Putamen (tissue), 1 donor: Measurements from ENCODE around the gene INSR.
A peak's percentile ranks its signal among the peaks of the same experiment; 100 is the strongest.
"Not testable (repeated sequence)": the region's sequence is repeated elsewhere in the genome, so short reads cannot be mapped to it uniquely, and the experiment has no call there.

Source experiments
- DNase-seq: peaks from one replicate; pipeline ENCODE4 v3.0.0-alpha.2; 2016; ENCODE audit warnings: low spot score

Gene INSR

DNA sequence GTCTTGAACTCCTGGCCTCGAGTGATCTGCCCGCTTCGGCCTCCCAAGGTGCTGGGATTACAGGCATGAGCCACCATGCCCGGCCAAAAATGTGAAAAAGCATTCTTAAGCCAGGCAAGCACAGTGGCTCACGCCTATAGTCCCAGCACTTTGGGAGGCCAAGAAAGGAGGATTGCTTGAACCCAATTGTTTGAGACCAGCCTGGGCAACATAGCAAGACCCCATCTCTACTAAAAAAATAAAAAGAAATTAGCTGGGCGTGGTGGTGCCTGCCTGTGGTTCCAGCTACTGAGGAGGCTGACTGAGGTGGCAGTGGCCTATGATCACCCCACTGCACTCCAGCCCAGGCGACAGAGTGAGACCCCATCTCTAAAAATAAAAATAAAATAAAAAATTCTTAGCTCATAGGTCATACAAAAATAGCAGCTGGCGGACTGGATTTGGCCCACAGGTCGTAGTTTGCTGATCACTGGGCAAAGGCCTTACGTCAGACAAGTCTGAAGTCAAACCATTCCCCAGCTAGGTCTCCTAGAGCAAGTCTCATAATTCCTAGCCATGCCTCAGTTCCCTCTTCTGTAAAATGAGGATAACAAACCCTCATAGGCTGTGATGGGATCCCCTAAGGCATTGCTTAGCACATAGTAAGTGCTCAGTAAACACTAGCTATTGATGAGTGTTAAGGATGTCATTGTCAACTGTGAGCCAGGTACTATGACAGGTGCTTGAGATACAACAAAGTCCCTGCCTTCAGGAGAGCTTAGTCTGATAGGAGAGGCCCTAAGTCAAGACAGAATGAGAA is 36.0 kb downstream of the INSR start:
- DNase-seq: no peak

- peak; percentile 17 for DNase-seq
Observed at GRCh38 chr19:7257148-7258040, 36.8 kb downstream of the INSR start.

GRCh38 chr19:7255631-7256030 is 38.6 kb downstream of the INSR start:
- no peak for DNase-seq

DNA sequence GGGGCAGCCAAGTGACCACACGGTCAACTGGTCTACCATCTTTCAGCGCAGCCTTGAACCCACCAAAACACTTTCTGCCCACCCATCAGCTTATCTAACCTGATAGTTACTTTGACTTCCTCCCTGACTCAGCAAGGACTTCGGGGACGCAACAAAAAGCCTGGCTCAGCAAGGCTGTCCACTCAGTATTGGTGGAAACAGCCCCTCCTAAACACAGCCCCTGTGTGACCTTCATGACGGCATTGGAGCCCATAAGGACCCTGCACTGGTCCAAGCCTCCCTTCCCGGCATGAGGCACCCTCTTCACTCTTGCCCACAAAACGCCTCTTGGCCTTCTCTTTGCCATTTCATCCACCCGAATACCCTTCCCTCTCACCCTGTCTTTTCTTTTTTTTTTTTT is 39.1 kb downstream of the INSR start:
- no peak for DNase-seq

DNA sequence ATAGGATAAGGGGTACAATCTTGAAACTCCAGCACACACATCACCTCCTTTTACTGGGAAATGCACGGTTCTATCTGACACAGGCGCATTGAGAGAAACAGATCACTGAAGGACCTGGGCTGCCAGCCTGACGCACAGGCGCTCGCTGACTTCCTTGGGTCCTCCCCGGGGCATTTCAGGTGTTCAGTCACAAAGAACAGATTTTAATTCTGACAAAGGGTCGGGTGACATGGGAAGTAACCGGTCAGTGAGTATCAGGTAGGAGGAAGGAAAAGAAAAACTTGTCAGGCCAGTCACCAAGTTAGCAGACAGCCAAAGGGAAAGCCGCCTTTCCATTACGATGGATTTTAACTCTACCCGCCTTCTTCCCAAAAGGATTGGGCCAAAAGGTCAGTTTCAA is 39.6 kb downstream of the INSR start:
- DNase-seq: no peak

- DNase-seq: no peak
Observed at GRCh38 chr19:7252364-7252763, 41.9 kb downstream of the INSR start.

DNA sequence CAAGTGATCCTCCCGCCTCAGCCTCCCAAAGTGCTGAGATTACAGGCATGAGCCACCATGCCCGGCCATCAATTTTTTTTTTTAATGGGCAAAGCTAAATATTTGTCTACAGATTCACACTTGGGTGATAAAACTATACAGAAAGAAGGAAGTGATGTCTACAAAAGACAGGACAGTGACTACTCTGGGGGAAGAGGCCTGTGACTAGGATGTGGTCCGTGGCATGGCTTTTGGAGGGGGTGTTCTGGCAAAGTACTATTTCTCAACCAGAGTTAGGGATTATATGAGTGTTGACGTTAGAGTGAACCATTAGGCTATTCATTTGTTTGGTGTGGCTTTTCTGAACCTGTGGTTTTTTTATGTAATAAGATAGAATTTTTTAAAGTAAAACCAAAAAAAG is 42.7 kb downstream of the INSR start:
- DNase-seq: no peak

DNA sequence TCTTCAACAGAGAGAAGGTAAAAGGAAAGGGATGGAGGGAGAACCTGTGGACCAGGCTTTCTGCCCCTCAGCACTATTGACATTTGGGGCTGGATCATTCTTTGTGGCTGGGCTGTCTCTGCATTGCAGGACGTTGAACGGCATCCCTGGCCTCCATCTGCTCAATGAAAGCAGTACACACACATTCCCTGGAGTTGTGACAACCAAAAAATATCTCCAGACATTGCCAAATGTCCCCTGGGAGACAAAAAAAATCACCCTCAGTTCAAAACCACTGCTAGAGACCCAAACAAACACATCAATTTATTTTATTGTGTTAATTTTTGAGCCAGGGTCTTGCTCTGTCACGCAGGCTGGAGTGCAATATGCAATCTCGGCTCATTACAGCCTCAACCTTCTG is 43.3 kb downstream of the INSR start:
- no peak for DNase-seq

- DNase-seq: no peak
Observed at GRCh38 chr19:7250057-7250596, 44.1 kb downstream of the INSR start.

- DNase-seq: no peak
Observed at GRCh38 chr19:7247155-7247554, 47.1 kb downstream of the INSR start.

- no peak for DNase-seq
Observed at GRCh38 chr19:7246601-7247000, 47.6 kb downstream of the INSR start.

DNA sequence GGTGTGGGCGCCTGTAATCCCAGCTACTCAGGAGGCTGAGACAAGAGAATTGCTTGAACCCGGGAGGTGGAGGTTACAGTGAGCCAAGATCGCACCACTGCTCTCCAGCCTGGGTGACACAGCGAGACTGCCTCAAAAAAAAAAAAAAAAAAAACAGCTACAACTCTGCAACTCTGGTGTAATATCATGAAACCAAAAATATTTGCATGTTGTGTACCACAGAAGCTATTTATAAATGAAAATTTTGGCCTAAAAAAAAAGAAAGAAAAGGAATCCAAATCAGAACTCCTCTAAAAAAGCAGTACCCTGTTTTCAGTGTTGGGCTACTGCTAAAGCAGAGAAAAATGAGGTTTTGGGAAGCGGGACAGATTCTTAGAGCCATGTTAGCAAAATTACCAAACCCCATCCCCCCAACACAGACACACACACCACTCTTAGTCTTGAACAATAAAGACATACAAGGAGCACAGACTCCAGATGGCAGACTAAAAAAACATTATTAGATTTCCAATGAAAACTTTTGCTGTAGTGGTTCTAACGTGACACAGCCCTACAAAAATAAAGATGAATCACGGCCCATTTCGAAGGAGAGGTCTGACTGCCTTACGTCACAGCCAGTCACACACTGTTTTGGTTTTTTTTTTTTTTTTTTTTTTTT is 51.5 kb downstream of the INSR start:
- no peak for DNase-seq

GRCh38 chr19:7238051-7238450 is 56.2 kb downstream of the INSR start:
- no peak for DNase-seq

DNA sequence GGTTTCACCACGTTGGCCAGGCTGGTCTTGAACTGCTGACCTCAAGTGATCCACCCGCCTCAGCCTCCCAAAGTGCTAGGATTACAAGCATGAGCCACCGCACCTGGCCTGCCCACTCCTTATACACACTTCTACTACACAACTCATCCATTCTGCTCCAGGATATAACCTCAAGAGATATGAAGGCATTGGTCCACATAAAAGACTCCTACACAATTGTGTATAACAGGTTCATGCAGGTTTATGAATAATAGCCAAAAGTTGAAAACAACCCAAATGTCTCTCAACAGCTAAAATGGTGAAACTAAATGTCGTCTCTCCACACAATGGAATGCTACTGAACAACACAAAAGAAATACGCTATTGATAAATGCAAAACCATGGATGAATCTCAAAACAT is 58.1 kb downstream of the INSR start:
- DNase-seq: no peak

- DNase-seq: peak; percentile 39
Observed at GRCh38 chr19:7230826-7231225, 63.4 kb downstream of the INSR start.

DNA sequence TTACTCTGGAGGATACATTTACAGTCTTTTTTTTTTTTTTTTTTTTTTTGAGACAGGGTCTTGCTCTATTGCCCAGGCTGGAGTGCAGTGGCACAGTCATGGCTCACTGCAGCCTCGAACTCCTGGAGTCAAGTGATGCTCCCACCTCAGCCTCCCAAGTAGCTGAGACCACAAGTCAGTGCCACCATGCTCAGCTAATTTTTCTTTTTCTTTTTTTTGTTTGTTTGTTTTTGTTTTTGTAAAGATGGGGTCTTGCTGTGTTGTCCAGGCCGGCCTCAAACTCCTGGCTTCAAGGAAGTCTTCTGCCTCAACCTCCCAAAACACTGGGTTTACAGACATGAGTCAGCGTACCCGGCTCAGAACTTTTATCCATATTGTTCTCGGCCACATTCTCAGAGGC is 64.5 kb downstream of the INSR start:
- DNase-seq: no peak

DNA sequence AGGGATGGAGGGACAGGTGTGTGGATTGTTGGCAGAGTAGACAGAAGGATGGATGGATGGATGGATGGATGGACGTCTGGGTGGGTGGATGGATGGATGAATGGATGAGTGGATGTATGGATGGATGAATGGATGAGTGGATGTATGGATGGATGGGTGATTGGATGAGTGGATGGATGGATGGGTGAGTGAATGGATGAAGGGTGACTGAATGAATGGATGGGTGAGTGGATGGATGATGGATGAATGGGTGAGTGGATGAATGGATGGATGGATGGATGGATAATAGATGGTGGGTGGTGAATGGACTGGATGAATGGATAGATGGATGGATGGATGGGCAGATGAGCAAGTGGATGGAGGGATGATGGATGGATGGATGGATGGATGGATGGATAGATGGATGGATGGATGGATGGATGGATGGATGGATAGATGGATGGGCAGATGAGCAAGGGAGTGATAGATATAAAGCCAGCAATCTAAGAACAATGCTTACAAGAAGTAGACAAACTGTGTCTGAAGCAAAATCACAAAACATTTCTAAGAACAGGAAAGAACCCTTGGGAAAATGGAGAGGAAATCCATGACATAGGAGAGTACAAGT is 65.2 kb downstream of the INSR start:
- no peak for DNase-seq

- no peak for DNase-seq
Observed at GRCh38 chr19:7227735-7228134, 66.5 kb downstream of the INSR start.

DNA sequence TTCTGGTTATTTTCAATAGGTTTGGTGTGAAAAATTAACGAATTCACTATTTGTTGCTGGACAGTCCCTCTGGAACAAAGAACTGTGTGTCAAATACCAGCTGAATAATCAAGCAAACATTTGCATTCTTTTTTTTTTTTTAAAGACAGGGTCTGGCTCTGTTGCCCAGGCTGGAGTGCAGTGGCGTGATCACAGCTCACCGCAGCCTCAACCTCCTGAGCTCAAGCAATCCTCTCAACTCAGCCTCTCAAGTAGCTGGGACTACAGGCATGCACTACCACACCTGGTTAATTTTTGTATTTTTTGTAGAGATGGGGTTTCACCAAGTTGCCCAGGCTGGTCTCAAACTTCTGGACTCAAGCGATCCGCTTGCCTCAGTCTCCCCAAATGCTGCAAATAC is 67.1 kb downstream of the INSR start:
- DNase-seq: not testable (repeated sequence)

GRCh38 chr19:7226739-7227138 is 67.5 kb downstream of the INSR start:
- DNase-seq: no peak

DNA sequence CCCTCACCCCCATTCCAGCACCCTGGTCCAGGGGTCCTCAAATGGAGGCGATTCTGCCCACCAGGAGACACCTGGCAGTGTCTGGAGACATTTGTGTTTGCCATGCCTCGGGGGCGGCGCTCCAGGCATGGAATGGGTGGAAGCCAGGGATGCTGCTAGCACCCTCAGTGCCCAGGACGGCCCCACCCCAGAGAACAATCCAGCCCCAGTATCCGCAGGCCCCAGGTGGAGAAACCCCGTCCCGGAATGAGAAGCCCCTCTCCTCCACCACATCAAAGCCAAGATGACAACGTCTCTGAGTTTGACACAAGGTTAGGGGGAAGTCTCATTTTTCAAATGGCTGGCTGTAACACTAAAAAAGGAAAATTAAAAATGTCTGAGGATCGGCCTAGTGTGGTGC is 68.5 kb downstream of the INSR start:
- DNase-seq: no peak

DNA sequence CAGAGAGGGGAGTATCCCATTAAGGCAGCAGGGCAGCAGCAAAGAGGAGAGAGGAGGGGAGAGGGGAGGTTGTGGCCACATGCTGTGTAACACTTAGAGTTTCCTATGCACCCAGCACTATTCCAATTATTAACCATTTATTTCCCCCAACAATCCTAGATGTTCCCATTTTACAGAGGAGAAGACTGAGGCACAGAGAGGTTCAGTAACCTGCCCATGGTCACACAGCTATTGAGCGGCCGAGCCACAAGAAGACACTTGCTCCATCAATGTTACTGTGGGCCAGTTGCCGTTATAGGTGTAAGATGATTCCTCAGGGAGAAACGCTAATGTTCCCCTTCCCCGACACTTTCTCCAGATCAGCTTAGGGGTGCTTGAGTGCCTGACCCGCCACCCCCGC is 69.2 kb downstream of the INSR start:
- no peak for DNase-seq
